Pancreas (tissue), 10 donors: ENCODE measurements around the gene PFKFB1. TPM values are rescaled to one million over a fixed set of nuclear protein-coding genes. Genes with fewer than 3 reads are reported as not detected.

Experiments used
- ATAC-seq, 4 donors: fragments of 200-7000 bp; cut with Tn5 transposase; one replicate each; pipeline versions ENCODE4 v1.8.0 to v1.9.1; 2020; ENCODE audit warnings: mild to moderate bottlenecking in 4 of 4, moderate library complexity in 4 of 4
- DNase-seq, 6 donors: peaks; one replicate each; pipeline ENCODE4 v3.0.0-alpha.2; 2020
- FAIRE-seq: peaks from 2 replicates; lab custom pipeline; 2012; peaks lifted over from hg19 to GRCh38; lab: Jason Lieb, UNC
- H3K27ac ChIP-seq, 4 donors: fragments of 200-600 bp; sonication (generic); 1 replicate in 3 of 4; 2 replicates in 1 of 4; pipeline versions ENCODE4 v1.5.0 to v1.8.0; 2020
- H3K27me3 ChIP-seq, 4 donors: fragments of 200-600 bp; one replicate each; pipeline ENCODE4 v1.8.0; 2021
- H3K36me3 ChIP-seq, 3 donors: fragments of 200-600 bp; sonication (generic) in 1 of 3; one replicate each; pipeline versions ENCODE4 v1.5.0 to v1.8.0; 2020 to 2021
- H3K4me1 ChIP-seq, 3 donors: fragments of 200-600 bp; one replicate each; pipeline ENCODE4 v1.8.0; 2021
- H3K4me3 ChIP-seq, 4 donors: fragments of 200-600 bp; sonication (generic) in 2 of 4; one replicate each; pipeline versions ENCODE4 v1.5.0 to v1.8.0; 2020 to 2021
- H3K9me3 ChIP-seq, 4 donors: fragments of 200-600 bp; one replicate each; pipeline ENCODE4 v1.8.0; 2021
- WGBS, 2 donors: extraction: QIAGEN DNeasy Blood & Tissue Kit; methylation state at CpG; one replicate each; pipeline ENCODE4 v1.1.7; 2013; 5-methylcytosine and 5-hydroxymethylcytosine counted together
- intact Hi-C, 3 donors: fragments of 100-400 bp; cut with DNase I; formaldehyde crosslinking; loops; one replicate each; pipeline versions ENCODE4 v1.11.1 to v1.14.2; 2022
- polyA plus RNA-seq, 2 donors: library from polyadenylated mRNA; stranded (reverse); fragments of 200-250 nt; gene quantifications; one replicate each; pipeline ENCODE4 v1.2.3, GENCODE V29; 2013
- total RNA-seq, 6 donors: library from RNA; stranded (reverse); fragmentation: NEBNext Ultra II Directional in 4 of 6; extraction: Animal tissue kit (Norgen Biotek cat#: 25700) in 4 of 6; gene quantifications; one replicate each; pipeline versions ENCODE4 v1.2.1 to v1.2.4, GENCODE V29; 2021 to 2023
- TF ChIP-seq, protein P1 (sequence below), 4 donors: fragments of 200-600 bp; sonication (generic) in 3 of 4; IDR thresholded peaks; one replicate each; pipeline versions ENCODE4 v1.5.0 to v1.8.0; 2021; ENCODE audit warnings: antibody characterized with exemption in 4 of 4
- donor health status: healthy with polysubstance abuse.
- donor health status: DM: no; HTN: no; CAD: no; lungs with moderate emphysema.
- donor health status: DM: no; HTN: no; CAD: no.
- donor health status: control.
- donor health status: control.
- donor health status: Bipolar disorder and iron deficiency.
- donor health status: DM: yes; HTN: yes; CAD: no.
- donor health status: DM: no; HTN: no; CAD: no.
- donor health status: DM: no; HTN: no; CAD: no.
- donor health status: DM: yes; HTN: yes; CAD: no.

Gene PFKFB1
- total and polyA plus RNA-seq, 8 donors, result 0.22 to 3.7 (median 0.93) TPM

- WGBS, 2 donors, result 56 to 59% methylated on average over 7 of the region's 7 CpGs
- DNase-seq, result no peak
- TF ChIP-seq, protein P1, sequence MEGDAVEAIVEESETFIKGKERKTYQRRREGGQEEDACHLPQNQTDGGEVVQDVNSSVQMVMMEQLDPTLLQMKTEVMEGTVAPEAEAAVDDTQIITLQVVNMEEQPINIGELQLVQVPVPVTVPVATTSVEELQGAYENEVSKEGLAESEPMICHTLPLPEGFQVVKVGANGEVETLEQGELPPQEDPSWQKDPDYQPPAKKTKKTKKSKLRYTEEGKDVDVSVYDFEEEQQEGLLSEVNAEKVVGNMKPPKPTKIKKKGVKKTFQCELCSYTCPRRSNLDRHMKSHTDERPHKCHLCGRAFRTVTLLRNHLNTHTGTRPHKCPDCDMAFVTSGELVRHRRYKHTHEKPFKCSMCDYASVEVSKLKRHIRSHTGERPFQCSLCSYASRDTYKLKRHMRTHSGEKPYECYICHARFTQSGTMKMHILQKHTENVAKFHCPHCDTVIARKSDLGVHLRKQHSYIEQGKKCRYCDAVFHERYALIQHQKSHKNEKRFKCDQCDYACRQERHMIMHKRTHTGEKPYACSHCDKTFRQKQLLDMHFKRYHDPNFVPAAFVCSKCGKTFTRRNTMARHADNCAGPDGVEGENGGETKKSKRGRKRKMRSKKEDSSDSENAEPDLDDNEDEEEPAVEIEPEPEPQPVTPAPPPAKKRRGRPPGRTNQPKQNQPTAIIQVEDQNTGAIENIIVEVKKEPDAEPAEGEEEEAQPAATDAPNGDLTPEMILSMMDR (IDR thresholded peaks at IDR 0.05), result no peak
- no peak for ATAC-seq
- Histone ChIP-seq H3K36me3 (no peaks in the 10 kb centered on the region), H3K4me1 (no peaks in the 10 kb centered on the region), H3K27me3 (peaks cover 0 to 7% (median 0%) of the 10 kb centered on the region in 4 donors), H3K9me3 (no peaks in the 10 kb centered on the region), H3K27ac (no peak within 1 kb of the TSS), H3K4me3 (no peak within 1 kb of the TSS)
- intact Hi-C loops, result no loop called here
- FAIRE-seq, result no peak
Observed at GRCh38 chrX:55030271-55031205, 36.5 kb upstream of the PFKFB1 start, which contains the start of gene ALAS2. Gene ALAS2 (minus strand): TSS chrX:55030977. CDS start chrX:55026000, 4,977 bp downstream.

DNA sequence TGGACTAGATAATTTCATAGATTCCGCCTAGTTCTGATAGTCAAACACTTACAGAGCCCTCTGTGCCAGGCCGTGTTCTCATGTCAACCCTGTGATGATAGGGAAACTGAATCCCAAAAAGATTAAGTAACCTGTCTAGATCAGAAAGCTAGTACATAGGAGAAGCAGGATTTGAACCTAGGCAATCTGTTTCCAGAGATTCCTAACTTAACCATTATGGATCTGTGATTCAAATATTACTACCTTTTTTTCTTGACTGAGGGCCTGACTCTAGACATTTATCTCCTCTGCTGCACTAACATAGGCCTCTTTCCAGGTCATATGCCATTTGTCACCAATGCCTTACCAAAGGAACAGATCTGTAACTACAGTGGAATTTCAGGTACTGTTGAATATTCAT, 35.3 kb upstream of the PFKFB1 start:
- Histone ChIP-seq H3K4me1 (no peaks in the 10 kb centered on the region), H3K4me3 (no peak overlapping the region), H3K9me3 (no peaks in the 10 kb centered on the region), H3K27me3 (peaks cover 0 to 4% (median 0%) of the 10 kb centered on the region in 4 donors), H3K27ac (no peak overlapping the region), H3K36me3 (no peaks in the 10 kb centered on the region)
- DNase-seq (no peak), ATAC-seq (no peak), FAIRE-seq (no peak)
- WGBS, 2 donors, result 40 to 63% methylated on average over 2 of the region's 2 CpGs
- intact Hi-C loops, result no loop called here
- TF ChIP-seq, protein P1 (IDR thresholded peaks at IDR 0.05), result no peak

GRCh38 chrX:55028611-55029010, 34.6 kb upstream of the PFKFB1 start:
- Histone ChIP-seq H3K9me3 (no peaks in the 10 kb centered on the region), H3K4me3 (no peak overlapping the region), H3K4me1 (no peaks in the 10 kb centered on the region), H3K27ac (no peak overlapping the region), H3K36me3 (no peaks in the 10 kb centered on the region), H3K27me3 (no peaks in the 10 kb centered on the region)
- intact Hi-C loops, result no loop called here
- TF ChIP-seq, protein P1 (IDR thresholded peaks at IDR 0.05), result no peak
- ATAC-seq (no peak), DNase-seq (no peak), FAIRE-seq (no peak)

GRCh38 chrX:55028040-55028439, 34.1 kb upstream of the PFKFB1 start:
- Histone ChIP-seq H3K4me1 (no peaks in the 10 kb centered on the region), H3K4me3 (no peak overlapping the region), H3K36me3 (no peaks in the 10 kb centered on the region), H3K9me3 (no peaks in the 10 kb centered on the region), H3K27ac (no peak overlapping the region), H3K27me3 (no peaks in the 10 kb centered on the region)
- DNase-seq, result no peak
- no peak for ATAC-seq
- intact Hi-C loops, result no loop called here
- TF ChIP-seq, protein P1 (IDR thresholded peaks at IDR 0.05), result no peak
- WGBS, 2 donors, result 50 to 72% methylated on average over 4 of the region's 4 CpGs
- no peak for FAIRE-seq

DNA sequence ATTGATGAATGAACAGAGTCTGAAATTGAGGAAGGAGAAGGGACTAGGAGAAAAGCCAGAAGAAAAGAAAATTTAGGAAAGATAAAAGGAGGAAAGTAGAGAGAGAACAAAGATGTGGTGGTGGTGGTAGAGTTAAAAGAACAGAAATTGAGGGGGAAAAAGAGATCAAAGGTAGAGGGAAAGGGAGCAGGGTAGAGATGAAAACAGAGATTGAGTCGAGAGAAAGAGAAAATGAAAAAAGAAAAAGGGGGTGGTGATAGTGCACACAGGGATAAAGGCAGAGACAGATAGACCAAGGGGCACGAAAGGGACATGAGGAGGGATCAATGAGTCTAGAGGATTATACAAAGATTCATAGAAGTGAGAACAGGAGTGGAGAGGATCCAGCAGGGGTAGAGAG, 32.9 kb upstream of the PFKFB1 start:
- WGBS, 2 donors, result 46 to 54% methylated on average over 2 of the region's 2 CpGs
- no peak for FAIRE-seq
- no peaks in the 10 kb centered on the region for H3K36me3 ChIP-seq
- intact Hi-C loops, result no loop called here
- DNase-seq, result no peak
- H3K27me3 ChIP-seq, result no peaks in the 10 kb centered on the region
- no peaks in the 10 kb centered on the region for H3K4me1 ChIP-seq
- H3K9me3 ChIP-seq, result no peaks in the 10 kb centered on the region
- no peak overlapping the region for H3K4me3 ChIP-seq
- no peak overlapping the region for H3K27ac ChIP-seq
- TF ChIP-seq, protein P1 (IDR thresholded peaks at IDR 0.05), result no peak
- ATAC-seq, result no peak
